NOMO-1 (cell line): ENCODE measurements around the gene BRI3BP.

Experiments used
- DNase-seq, 2 experiments: peaks; one replicate each; lab custom pipeline; 2025; ENCODE audit not compliant: unreplicated experiment in 2 of 2; lab: John Stamatoyannopoulos, UW

Gene BRI3BP

GRCh38 chr12:124993626-124994436 is at the start of gene BRI3BP:
Gene BRI3BP, plus strand, starts transcription at chr12:124993645. Its CDS starts 146 bp downstream, at chr12:124993791.
- peak; percentile 30 to 72 for DNase-seq

GRCh38 chr12:124946447-124946793 is 47.0 kb upstream of the BRI3BP start:
- DNase-seq: no peak

- DNase-seq: no peak
Measured at GRCh38 chr12:124947013-124947412, 46.4 kb upstream of the BRI3BP start.

GRCh38 chr12:124947561-124948398 is 45.7 kb upstream of the BRI3BP start:
- DNase-seq: no peak

- no peak for DNase-seq
Measured at GRCh38 chr12:124949066-124949465, 44.4 kb upstream of the BRI3BP start.

GRCh38 chr12:124949779-124950728 is 43.4 kb upstream of the BRI3BP start:
- no peak for DNase-seq

- no peak for DNase-seq
Measured at GRCh38 chr12:124952295-124952694, 41.1 kb upstream of the BRI3BP start.

- no peak for DNase-seq
Measured at GRCh38 chr12:124952801-124953200, 40.6 kb upstream of the BRI3BP start.

GRCh38 chr12:124953689-124954405 is 39.6 kb upstream of the BRI3BP start:
- DNase-seq: no peak

- DNase-seq: no peak
Measured at GRCh38 chr12:124954771-124955170, 38.7 kb upstream of the BRI3BP start.

GRCh38 chr12:124956571-124956970 is 36.9 kb upstream of the BRI3BP start:
- DNase-seq: no peak

- DNase-seq: no peak
Measured at GRCh38 chr12:124961055-124961454, 32.4 kb upstream of the BRI3BP start.

GRCh38 chr12:124963211-124963610 is 30.2 kb upstream of the BRI3BP start:
- DNase-seq: no peak

- no peak for DNase-seq
Measured at GRCh38 chr12:124964251-124964650, 29.2 kb upstream of the BRI3BP start.

- DNase-seq: no peak
Measured at GRCh38 chr12:124964836-124965462, 28.5 kb upstream of the BRI3BP start.

GRCh38 chr12:124967016-124967739 is 26.3 kb upstream of the BRI3BP start:
- DNase-seq: no peak

- no peak for DNase-seq
Measured at GRCh38 chr12:124968656-124969055, 24.8 kb upstream of the BRI3BP start.

- no peak for DNase-seq
Measured at GRCh38 chr12:124970647-124971402, 22.6 kb upstream of the BRI3BP start.
